HEK293 (cell line): Measurements from ENCODE around the gene ARIH2.

Experiments
- CTCF ChIA-PET: fragments of 350-600 bp; formaldehyde crosslinking; extraction: SDS; loops from one replicate; lab custom pipeline; 2021; ENCODE audit warnings: antibody characterized with exemption; lab: Yijun Ruan, JAX
- POLR2A ChIA-PET: fragments of 300-600 bp; formaldehyde crosslinking; extraction: SDS; loops from one replicate; lab custom pipeline; 2020; ENCODE audit warnings: antibody characterized with exemption, inconsistent platforms; lab: Yijun Ruan, JAX
- H3K27ac ChIP-seq: fragments of 200-500 bp; sonication (Bioruptor generic); 2 replicates; pipeline ENCODE4 v1.5.1; 2014; ENCODE audit warnings: low read depth, low read length, control low read depth, inconsistent platforms; ENCODE audit errors: extremely low read depth
- H3K36me3 ChIP-seq, 2 experiments: fragments of 200-500 bp in 1 of 2; sonication (Bioruptor generic) in 1 of 2; 1 replicate in 1 of 2; 2 replicates in 1 of 2; pipeline ENCODE4 v1.5.1; 2014 to 2017; ENCODE audit warnings: inconsistent platforms in 2 of 2, low read length in 2 of 2; ENCODE audit not compliant: control insufficient read depth in 2 of 2, insufficient read depth in 1 of 2
- H3K4me1 ChIP-seq: fragments of 200-500 bp; sonication (Bioruptor generic); 2 replicates; pipeline ENCODE4 v1.5.1; 2014; ENCODE audit warnings: mild to moderate bottlenecking, low read length, inconsistent platforms; ENCODE audit not compliant: control insufficient read depth, insufficient read depth
- H3K4me3 ChIP-seq: 2 replicates; pipeline ENCODE4 v1.5.1; 2011; ENCODE audit warnings: low read depth, mild to moderate bottlenecking, control low read depth, low read length, moderate library complexity
- H3K9me3 ChIP-seq: fragments of 200-500 bp; sonication (Bioruptor generic); 2 replicates; pipeline ENCODE4 v1.5.1; 2014; ENCODE audit warnings: low read depth, low read length, inconsistent platforms; ENCODE audit not compliant: control insufficient read depth, insufficient read depth
- BCL11B ChIP-seq: fragments of 450-650 bp; formaldehyde crosslinking; IDR thresholded peaks from 2 replicates; pipeline ENCODE4 v1.5.1; 2016; ENCODE audit warnings: low read depth, missing biosample characterization, missing genetic modification characterization
- BCL6B ChIP-seq: fragments of 450-650 bp; formaldehyde crosslinking; IDR thresholded peaks from 2 replicates; pipeline ENCODE4 v1.5.1; 2017; ENCODE audit warnings: missing biosample characterization, missing genetic modification characterization
- KLF10 ChIP-seq: fragments of 450-650 bp; IDR thresholded peaks from 2 replicates; pipeline ENCODE4 v1.5.1; 2018; ENCODE audit warnings: missing biosample characterization, mild to moderate bottlenecking, missing genetic modification characterization
- OSR2 ChIP-seq: fragments of 450-650 bp; formaldehyde crosslinking; IDR thresholded peaks from 2 replicates; pipeline ENCODE4 v1.5.1; 2016; ENCODE audit warnings: missing biosample characterization, missing genetic modification characterization
- SALL2 ChIP-seq: fragments of 450-650 bp; formaldehyde crosslinking; IDR thresholded peaks from 2 replicates; pipeline ENCODE4 v1.5.0; 2017; ENCODE audit warnings: missing biosample characterization, mild to moderate bottlenecking, missing genetic modification characterization, borderline replicate concordance
- SP7 ChIP-seq: fragments of 450-650 bp; formaldehyde crosslinking; IDR thresholded peaks from 2 replicates; pipeline ENCODE4 v1.5.1; 2016; ENCODE audit warnings: missing biosample characterization, missing genetic modification characterization
- ZBTB26 ChIP-seq: fragments of 450-650 bp; formaldehyde crosslinking; optimal IDR thresholded peaks from 2 replicates; pipeline ENCODE3; 2016; ENCODE audit warnings: missing biosample characterization, mild to moderate bottlenecking, missing genetic modification characterization
- ZFHX2 ChIP-seq: fragments of 450-650 bp; formaldehyde crosslinking; conservative IDR thresholded peaks from 2 replicates; pipeline ENCODE4 v1.5.1; 2016; ENCODE audit warnings: missing biosample characterization, missing genetic modification characterization
- ZNF211 ChIP-seq: fragments of 450-650 bp; formaldehyde crosslinking; IDR thresholded peaks from 2 replicates; pipeline ENCODE4 v1.5.1; 2016; ENCODE audit warnings: low read depth, missing biosample characterization, missing genetic modification characterization
- ZNF23 ChIP-seq: fragments of 450-650 bp; formaldehyde crosslinking; IDR thresholded peaks from 2 replicates; pipeline ENCODE4 v1.5.1; 2016; ENCODE audit warnings: missing biosample characterization, missing genetic modification characterization, borderline replicate concordance
- ZNF248 ChIP-seq: fragments of 450-650 bp; formaldehyde crosslinking; IDR thresholded peaks from 2 replicates; pipeline ENCODE4 v1.5.1; 2017; ENCODE audit warnings: missing biosample characterization, missing genetic modification characterization
- ZNF26 ChIP-seq: fragments of 450-650 bp; formaldehyde crosslinking; IDR thresholded peaks from 2 replicates; pipeline ENCODE4 v1.5.1; 2016; ENCODE audit warnings: missing biosample characterization, missing genetic modification characterization
- ZNF350 ChIP-seq: fragments of 450-650 bp; formaldehyde crosslinking; IDR thresholded peaks from 2 replicates; pipeline ENCODE4 v1.5.0; 2017; ENCODE audit warnings: missing biosample characterization, mild to moderate bottlenecking, missing genetic modification characterization
- ZNF398 ChIP-seq: fragments of 450-650 bp; formaldehyde crosslinking; IDR thresholded peaks from 2 replicates; pipeline ENCODE4 v1.5.1; 2017; ENCODE audit warnings: missing biosample characterization, missing genetic modification characterization
- ZNF416 ChIP-seq: fragments of 450-650 bp; formaldehyde crosslinking; IDR thresholded peaks from 2 replicates; pipeline ENCODE4 v1.5.1; 2016; ENCODE audit warnings: missing biosample characterization, missing genetic modification characterization
- ZNF423 ChIP-seq: fragments of 450-650 bp; formaldehyde crosslinking; IDR thresholded peaks from 2 replicates; pipeline ENCODE4 v1.5.1; 2016; ENCODE audit warnings: missing biosample characterization, missing genetic modification characterization
- ZNF473 ChIP-seq: fragments of 450-650 bp; formaldehyde crosslinking; IDR thresholded peaks from 2 replicates; pipeline ENCODE4 v1.5.1; 2017; ENCODE audit warnings: missing biosample characterization, missing genetic modification characterization
- ZNF518A ChIP-seq: fragments of 450-650 bp; formaldehyde crosslinking; conservative IDR thresholded peaks from 2 replicates; pipeline ENCODE4 v1.5.1; 2016; ENCODE audit warnings: low read depth, missing biosample characterization, missing genetic modification characterization
- ZNF580 ChIP-seq: fragments of 450-650 bp; formaldehyde crosslinking; IDR thresholded peaks from 2 replicates; pipeline ENCODE4 v1.5.1; 2016; ENCODE audit warnings: missing biosample characterization, missing genetic modification characterization
- ZNF660 ChIP-seq: fragments of 450-650 bp; IDR thresholded peaks from 2 replicates; pipeline ENCODE4 v1.5.1; 2018; ENCODE audit warnings: missing biosample characterization, mild to moderate bottlenecking, missing genetic modification characterization
- ZNF792 ChIP-seq: fragments of 450-650 bp; formaldehyde crosslinking; IDR thresholded peaks from 2 replicates; pipeline ENCODE4 v1.5.1; 2016; ENCODE audit warnings: missing biosample characterization, missing genetic modification characterization
- ZSCAN5A ChIP-seq: fragments of 450-650 bp; formaldehyde crosslinking; IDR thresholded peaks from 2 replicates; pipeline ENCODE4 v1.5.1; 2016; ENCODE audit warnings: missing biosample characterization, missing genetic modification characterization

Gene ARIH2

GRCh38 chr3:48879994-48880377, 38.7 kb upstream of the ARIH2 start:
- ChIA-PET POLR2A (interaction anchor here (0.6 kb wide), 1 partner anchor 37 kb away, joined by 3 read pairs; no protein-coding TSS in a partner anchor), CTCF (interaction anchor here (0.6 kb wide), 1 partner anchor 463 kb away, joined by 3 read pairs; no protein-coding TSS in a partner anchor)

GRCh38 chr3:48881006-48881405, 37.6 kb upstream of the ARIH2 start:
- Histone ChIP-seq H3K9me3 (no peaks in the 10 kb centered on the region), H3K27ac (no peak overlapping the region), H3K36me3 (peaks cover 0 to 9% of the 10 kb centered on the region in 2 experiments; a peak in 1 of 3 replicates), H3K4me3 (no peak overlapping the region), H3K4me1 (no peaks in the 10 kb centered on the region)
- CTCF ChIA-PET, result no interaction called here
- POLR2A ChIA-PET, result no interaction called here
- TF ChIP-seq KLF10 (tag by site-specific recombination) (no peak), ZFHX2 (tag by site-specific recombination) (no peak), ZNF660 (no peak), ZNF248 (tag by site-specific recombination) (no peak), SP7 (tag by site-specific recombination) (no peak), ZNF23 (tag by site-specific recombination) (no peak), OSR2 (no peak), ZNF350 (no peak), ZNF792 (tag by site-specific recombination) (no peak), ZNF518A (no peak), BCL11B (tag by site-specific recombination) (no peak), SALL2 (tag by site-specific recombination) (no peak), ZNF423 (tag by site-specific recombination) (no peak), ZBTB26 (tag by site-specific recombination) (no peak), ZNF580 (tag by site-specific recombination) (no peak), BCL6B (tag by site-specific recombination) (no peak), ZNF26 (tag by site-specific recombination) (no peak), ZNF398 (tag by site-specific recombination) (no peak)

More at GRCh38 chr3:48879994-48880377, 38.7 kb upstream of the ARIH2 start:
- Histone ChIP-seq H3K27ac (no peak overlapping the region), H3K4me1 (no peaks in the 10 kb centered on the region), H3K9me3 (no peaks in the 10 kb centered on the region), H3K4me3 (no peak overlapping the region), H3K36me3 (peaks cover 0 to 5% of the 10 kb centered on the region in 2 experiments; a peak in 1 of 3 replicates)
- TF ChIP-seq ZNF473 (tag by site-specific recombination) (no peak), SP7 (tag by site-specific recombination) (no peak), ZNF211 (tag by site-specific recombination) (no peak), ZSCAN5A (no peak), ZNF416 (tag by site-specific recombination) (no peak)
